Keratinocyte (primary cell): ENCODE measurements around the gene TMEM38A. TPM values are rescaled to one million over a fixed set of nuclear protein-coding genes. Genes with fewer than 3 reads are reported as not detected.

Experiments used
- DNase-seq: peaks from one replicate; pipeline ENCODE4 v3.0.0-alpha.2; 2011; ENCODE audit warnings: low read depth, missing footprints, low spot score
- FAIRE-seq: peaks from 2 replicates; lab custom pipeline; 2011; peaks lifted over from hg19 to GRCh38; lab: Jason Lieb, UNC
- H2AFZ ChIP-seq: 2 replicates; pipeline ENCODE4 v1.6.0; 2012; ENCODE audit warnings: low read length, control low read depth, inconsistent platforms; ENCODE audit not compliant: control insufficient read depth
- H3K27ac ChIP-seq: 2 replicates; pipeline ENCODE4 v1.5.1; 2011; ENCODE audit warnings: low read length; ENCODE audit not compliant: control insufficient read depth, insufficient read depth
- H3K27me3 ChIP-seq: 3 replicates; pipeline ENCODE4 v1.6.0; 2011; ENCODE audit warnings: low read length; ENCODE audit not compliant: control insufficient read depth, insufficient read depth; ENCODE audit errors: extremely low read depth
- H3K36me3 ChIP-seq, 2 experiments: 2 replicates in 1 of 2; 3 replicates in 1 of 2; pipeline ENCODE4 v1.5.1; 2011; ENCODE audit warnings: low read length in 2 of 2, mild to moderate bottlenecking in 1 of 2; ENCODE audit not compliant: control insufficient read depth in 2 of 2, insufficient read depth in 2 of 2; ENCODE audit errors: extremely low read depth in 1 of 2
- H3K4me1 ChIP-seq: 3 replicates; pipeline ENCODE4 v1.5.1; 2011; ENCODE audit warnings: low read length; ENCODE audit not compliant: control insufficient read depth, insufficient read depth; ENCODE audit errors: extremely low read depth
- H3K4me2 ChIP-seq: 3 replicates; pipeline ENCODE4 v1.6.0; 2011; ENCODE audit warnings: low read depth, low read length; ENCODE audit not compliant: control insufficient read depth, insufficient read depth; ENCODE audit errors: extremely low read depth
- H3K4me3 ChIP-seq, 3 experiments: fragments of 200-600 bp in 1 of 3; sonication (generic) in 1 of 3; 2 replicates in 2 of 3; 3 replicates in 1 of 3; pipeline ENCODE4 v1.5.1; 2011 to 2016; ENCODE audit warnings: low read length in 3 of 3, mild to moderate bottlenecking in 3 of 3, control low read depth in 2 of 3, inconsistent platforms in 1 of 3, low read depth in 1 of 3, mixed read lengths in 1 of 3, mixed run types in 1 of 3, moderate library complexity in 1 of 3; ENCODE audit not compliant: control insufficient read depth in 2 of 3, insufficient read depth in 2 of 3; ENCODE audit errors: extremely low read depth in 1 of 3
- H3K79me2 ChIP-seq: 2 replicates; pipeline ENCODE4 v1.6.0; 2012; ENCODE audit warnings: low read length; ENCODE audit not compliant: control insufficient read depth, insufficient read depth
- H3K9ac ChIP-seq: 3 replicates; pipeline ENCODE4 v1.6.0; 2011; ENCODE audit warnings: low read length; ENCODE audit not compliant: control insufficient read depth, insufficient read depth; ENCODE audit errors: extremely low read depth
- H3K9me1 ChIP-seq: 3 replicates; pipeline ENCODE4 v1.6.0; 2011; ENCODE audit warnings: low read length; ENCODE audit not compliant: control insufficient read depth, insufficient read depth; ENCODE audit errors: extremely low read depth
- H3K9me3 ChIP-seq: 2 replicates; pipeline ENCODE4 v1.5.1; 2012; ENCODE audit warnings: low read depth, low read length; ENCODE audit not compliant: control insufficient read depth
- H4K20me1 ChIP-seq: 3 replicates; pipeline ENCODE4 v1.6.0; 2011; ENCODE audit warnings: low read length; ENCODE audit not compliant: control insufficient read depth, insufficient read depth; ENCODE audit errors: extremely low read depth
- CTCF ChIP-seq, 3 experiments: IDR thresholded peaks in 1 of 3; conservative IDR thresholded peaks in 1 of 3; optimal IDR thresholded peaks in 1 of 3; 2 replicates in 2 of 3; 3 replicates in 1 of 3; pipeline versions ENCODE3 to v1.5.1; 2011; ENCODE audit warnings: low read length in 3 of 3, mild to moderate bottlenecking in 3 of 3, moderate library complexity in 2 of 3, control low read depth in 1 of 3, inconsistent platforms in 1 of 3; ENCODE audit not compliant: insufficient read depth in 2 of 3; ENCODE audit errors: extremely low read depth in 1 of 3
- EZH2 ChIP-seq: IDR thresholded peaks from one replicate; pipeline ENCODE4 v1.6.1; 2012; ENCODE audit warnings: inconsistent platforms, mild to moderate bottlenecking, low read length, moderate library complexity
- dilution Hi-C: fragments of 300-500 bp; cut with MboI; formaldehyde crosslinking; loops from one replicate; pipeline ENCODE4 v1.7.0; 2020; ENCODE audit warnings: low sequenced_read_pairs; ENCODE audit not compliant: extremely low pct_ligation_motif_present
- polyA plus RNA-seq, 5 experiments: library from polyadenylated mRNA; depleted of rRNA in 3 of 5; stranded (reverse) in 3 of 5; stranded (forward) in 1 of 5; unstranded in 1 of 5; fragments of >200 nt; gene quantifications; 1 replicate in 1 of 5; 2 replicates in 3 of 5; 3 replicates in 1 of 5; pipeline versions ENCODE4 v1.2.1 to v1.2.3, GENCODE V29; 2011 to 2012; ENCODE audit warnings: missing spikeins in 2 of 5, low read depth in 1 of 5, low replicate concordance in 1 of 5

TMEM38A gene
- polyA plus RNA-seq, 1 donor (not counting 4 experiments of a cell fraction or from before 2014, with no cell fraction given) = 2.5 TPM

DNA sequence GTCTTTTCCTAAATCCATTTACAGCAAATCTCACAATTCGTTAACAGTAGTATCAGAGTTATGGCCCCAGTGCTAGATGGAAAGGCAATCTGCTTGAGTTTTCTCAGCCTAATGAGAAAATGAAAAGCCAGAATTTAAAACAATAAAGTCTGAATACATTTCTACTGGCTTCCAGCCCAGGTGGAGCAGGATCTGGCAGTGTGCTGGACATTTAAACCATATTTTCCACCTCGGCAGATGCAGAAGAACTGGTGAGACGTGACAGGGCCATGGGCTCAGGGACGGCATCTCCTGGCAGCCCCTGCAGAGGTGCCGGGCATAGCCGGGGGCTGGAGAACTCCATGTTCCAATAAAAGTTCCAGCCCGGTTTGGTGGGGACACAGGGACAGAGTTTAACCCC lies 8.1 kb upstream of the TMEM38A start:
- dilution Hi-C loops = no loop called here
- no peaks in the 10 kb centered on the region for H3K27me3 ChIP-seq
- no peak for TF ChIP-seq EZH2
- TF ChIP-seq CTCF (optimal IDR thresholded peaks at IDR 0.05 in 1 of 3, IDR thresholded peaks at IDR 0.05 in 1 of 3, conservative IDR thresholded peaks at IDR 0.05 in 1 of 3; ENCODE audit: extremely low read depth in 1 of 3, insufficient read depth in 2 of 3, low read length in 3 of 3) = no peak
- no peak overlapping the region for H3K27ac ChIP-seq
- H3K9me3 ChIP-seq = no peaks in the 10 kb centered on the region
- H3K9me1 ChIP-seq = no peaks in the 10 kb centered on the region
- peaks cover 37% of the 10 kb centered on the region for H3K79me2 ChIP-seq
- H3K4me2 ChIP-seq = no peak overlapping the region
- no peak overlapping the region for H3K4me3 ChIP-seq
- H3K9ac ChIP-seq = no peak overlapping the region
- H2AFZ ChIP-seq = no peak overlapping the region
- no peaks in the 10 kb centered on the region for H3K4me1 ChIP-seq
- no peak for FAIRE-seq
- peaks cover 41 to 58% of the 10 kb centered on the region in 2 experiments for H3K36me3 ChIP-seq
- peaks cover 5% of the 10 kb centered on the region for H4K20me1 ChIP-seq
- no peak for DNase-seq

DNA sequence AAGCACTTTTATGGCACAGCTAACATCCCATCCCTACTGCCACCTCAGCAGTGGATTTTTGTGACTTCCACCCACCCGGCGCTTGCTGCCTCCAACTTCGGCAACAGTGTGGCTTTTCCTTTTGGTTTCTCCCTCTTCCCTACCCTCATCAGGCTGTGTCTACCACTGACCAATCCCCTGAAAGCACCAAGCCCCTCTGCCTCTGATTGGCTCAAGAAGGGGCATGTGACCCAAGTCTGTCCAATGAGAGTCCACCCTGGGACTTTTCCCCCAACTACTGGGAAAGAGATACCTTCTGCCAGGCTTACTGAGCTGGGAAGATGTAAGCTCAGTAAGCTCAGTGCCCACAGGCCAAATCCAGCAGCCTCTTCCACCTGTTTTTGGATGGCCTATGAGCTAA lies 6.8 kb upstream of the TMEM38A start:
- DNase-seq (no peak), FAIRE-seq (no peak)
- no peaks in the 10 kb centered on the region for H3K9me3 ChIP-seq
- peaks cover 5% of the 10 kb centered on the region for H4K20me1 ChIP-seq
- peaks cover 4% of the 10 kb centered on the region for H3K4me1 ChIP-seq
- no peak overlapping the region for H2AFZ ChIP-seq
- H3K4me3 ChIP-seq = no peak overlapping the region
- no peak overlapping the region for H3K9ac ChIP-seq
- H3K4me2 ChIP-seq = no peak overlapping the region
- no peak overlapping the region for H3K27ac ChIP-seq
- H3K36me3 ChIP-seq = peaks cover 46 to 52% of the 10 kb centered on the region in 2 experiments
- dilution Hi-C loops = no loop called here
- TF ChIP-seq EZH2 (no peak), CTCF (optimal IDR thresholded peaks at IDR 0.05 in 1 of 3, IDR thresholded peaks at IDR 0.05 in 1 of 3, conservative IDR thresholded peaks at IDR 0.05 in 1 of 3; ENCODE audit: extremely low read depth in 1 of 3, insufficient read depth in 2 of 3, low read length in 3 of 3) (no peak)
- H3K9me1 ChIP-seq = no peaks in the 10 kb centered on the region
- H3K27me3 ChIP-seq = no peaks in the 10 kb centered on the region
- H3K79me2 ChIP-seq = peaks cover 46% of the 10 kb centered on the region
